ENCODE data around the gene RUSC2.

RUSC2 gene, protein sequence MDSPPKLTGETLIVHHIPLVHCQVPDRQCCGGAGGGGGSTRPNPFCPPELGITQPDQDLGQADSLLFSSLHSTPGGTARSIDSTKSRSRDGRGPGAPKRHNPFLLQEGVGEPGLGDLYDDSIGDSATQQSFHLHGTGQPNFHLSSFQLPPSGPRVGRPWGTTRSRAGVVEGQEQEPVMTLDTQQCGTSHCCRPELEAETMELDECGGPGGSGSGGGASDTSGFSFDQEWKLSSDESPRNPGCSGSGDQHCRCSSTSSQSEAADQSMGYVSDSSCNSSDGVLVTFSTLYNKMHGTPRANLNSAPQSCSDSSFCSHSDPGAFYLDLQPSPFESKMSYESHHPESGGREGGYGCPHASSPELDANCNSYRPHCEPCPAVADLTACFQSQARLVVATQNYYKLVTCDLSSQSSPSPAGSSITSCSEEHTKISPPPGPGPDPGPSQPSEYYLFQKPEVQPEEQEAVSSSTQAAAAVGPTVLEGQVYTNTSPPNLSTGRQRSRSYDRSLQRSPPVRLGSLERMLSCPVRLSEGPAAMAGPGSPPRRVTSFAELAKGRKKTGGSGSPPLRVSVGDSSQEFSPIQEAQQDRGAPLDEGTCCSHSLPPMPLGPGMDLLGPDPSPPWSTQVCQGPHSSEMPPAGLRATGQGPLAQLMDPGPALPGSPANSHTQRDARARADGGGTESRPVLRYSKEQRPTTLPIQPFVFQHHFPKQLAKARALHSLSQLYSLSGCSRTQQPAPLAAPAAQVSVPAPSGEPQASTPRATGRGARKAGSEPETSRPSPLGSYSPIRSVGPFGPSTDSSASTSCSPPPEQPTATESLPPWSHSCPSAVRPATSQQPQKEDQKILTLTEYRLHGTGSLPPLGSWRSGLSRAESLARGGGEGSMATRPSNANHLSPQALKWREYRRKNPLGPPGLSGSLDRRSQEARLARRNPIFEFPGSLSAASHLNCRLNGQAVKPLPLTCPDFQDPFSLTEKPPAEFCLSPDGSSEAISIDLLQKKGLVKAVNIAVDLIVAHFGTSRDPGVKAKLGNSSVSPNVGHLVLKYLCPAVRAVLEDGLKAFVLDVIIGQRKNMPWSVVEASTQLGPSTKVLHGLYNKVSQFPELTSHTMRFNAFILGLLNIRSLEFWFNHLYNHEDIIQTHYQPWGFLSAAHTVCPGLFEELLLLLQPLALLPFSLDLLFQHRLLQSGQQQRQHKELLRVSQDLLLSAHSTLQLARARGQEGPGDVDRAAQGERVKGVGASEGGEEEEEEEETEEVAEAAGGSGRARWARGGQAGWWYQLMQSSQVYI (N-terminal part only)

GRCh38 chr9:35489313-35490154, at the start of gene RUSC2:
TSS of gene RUSC2 (plus strand) at chr9:35490111. CDS start at chr9:35546522, 56,411 bp downstream.
- Histone ChIP-seq H3K36me3 (ENCODE audit: insufficient read depth, low read length) (no peaks in the 10 kb centered on the region), H3K79me2 (ENCODE audit: control insufficient read depth, insufficient read depth, low read length, unreplicated experiment) (peaks cover 60% of the 10 kb centered on the region), H3K4me1 (ENCODE audit: control insufficient read depth, insufficient read depth, low read length, unreplicated experiment) (peaks cover 15% of the 10 kb centered on the region), H3K27me3 (ENCODE audit: insufficient read depth, low read length) (no peaks in the 10 kb centered on the region), H2AFZ (ENCODE audit: low read length, unreplicated experiment) (peak within 1 kb of the TSS; percentile 93), H3K4me3 (ENCODE audit: low read depth, low read length) (peak within 1 kb of the TSS; percentile 95), H3K27ac (ENCODE audit: low read depth, low read length) (peak within 1 kb of the TSS; percentile 95)

DNA sequence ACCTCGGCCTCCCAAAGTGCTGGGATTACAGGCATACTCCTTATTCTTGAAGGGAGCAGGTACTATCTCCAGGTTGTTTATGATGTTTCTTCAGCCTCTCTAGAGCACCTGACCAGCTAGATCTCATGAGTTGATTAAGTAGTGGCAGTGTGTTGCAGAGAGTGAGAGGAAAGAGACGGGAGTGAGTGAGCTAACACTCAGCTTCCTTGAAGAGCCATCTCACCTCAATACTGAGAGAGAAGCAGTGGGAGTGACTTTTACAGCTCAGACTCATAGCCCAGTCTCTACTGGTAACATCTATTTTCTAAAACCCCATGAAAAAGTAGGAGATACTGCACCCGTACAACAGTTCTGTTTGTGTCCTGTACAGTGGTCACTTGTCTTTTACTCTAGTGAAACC, 43.9 kb upstream of the RUSC2 start:
- Histone ChIP-seq H3K4me1 (ENCODE audit: control insufficient read depth, insufficient read depth, low read length, unreplicated experiment) (peaks cover 6% of the 10 kb centered on the region), H3K36me3 (ENCODE audit: insufficient read depth, low read length) (no peaks in the 10 kb centered on the region), H3K27me3 (ENCODE audit: insufficient read depth, low read length) (peaks cover 15% of the 10 kb centered on the region; the same call in 1 of the 2 replicates), H3K79me2 (ENCODE audit: control insufficient read depth, insufficient read depth, low read length, unreplicated experiment) (no peaks in the 10 kb centered on the region), H3K27ac (ENCODE audit: low read depth, low read length) (no peak overlapping the region), H3K4me3 (ENCODE audit: low read depth, low read length) (no peak overlapping the region), H2AFZ (ENCODE audit: low read length, unreplicated experiment) (no peak overlapping the region)

- peaks cover 15% of the 10 kb centered on the region for H3K27me3 ChIP-seq (ENCODE audit: insufficient read depth, low read length)
- no peak overlapping the region for H3K4me3 ChIP-seq (ENCODE audit: low read depth, low read length)
- no peak overlapping the region for H3K27ac ChIP-seq (ENCODE audit: low read depth, low read length)
- no peak overlapping the region for H2AFZ ChIP-seq (ENCODE audit: low read length, unreplicated experiment)
- peaks cover 6% of the 10 kb centered on the region for H3K4me1 ChIP-seq (ENCODE audit: control insufficient read depth, insufficient read depth, low read length, unreplicated experiment)
- H3K36me3 ChIP-seq (ENCODE audit: insufficient read depth, low read length), result no peaks in the 10 kb centered on the region
- no peaks in the 10 kb centered on the region for H3K79me2 ChIP-seq (ENCODE audit: control insufficient read depth, insufficient read depth, low read length, unreplicated experiment)
Measured at GRCh38 chr9:35448496-35448895, 41.4 kb upstream of the RUSC2 start.

GRCh38 chr9:35452481-35452880, 37.4 kb upstream of the RUSC2 start:
- Histone ChIP-seq H3K79me2 (ENCODE audit: control insufficient read depth, insufficient read depth, low read length, unreplicated experiment) (no peaks in the 10 kb centered on the region), H3K27ac (ENCODE audit: low read depth, low read length) (no peak overlapping the region), H2AFZ (ENCODE audit: low read length, unreplicated experiment) (no peak overlapping the region), H3K27me3 (ENCODE audit: insufficient read depth, low read length) (peaks cover 15% of the 10 kb centered on the region), H3K4me1 (ENCODE audit: control insufficient read depth, insufficient read depth, low read length, unreplicated experiment) (no peaks in the 10 kb centered on the region), H3K36me3 (ENCODE audit: insufficient read depth, low read length) (no peaks in the 10 kb centered on the region), H3K4me3 (ENCODE audit: low read depth, low read length) (no peak overlapping the region)

GRCh38 chr9:35453786-35454185, 36.1 kb upstream of the RUSC2 start:
- no peaks in the 10 kb centered on the region for H3K4me1 ChIP-seq (ENCODE audit: control insufficient read depth, insufficient read depth, low read length, unreplicated experiment)
- no peaks in the 10 kb centered on the region for H3K36me3 ChIP-seq (ENCODE audit: insufficient read depth, low read length)
- no peak overlapping the region for H3K27ac ChIP-seq (ENCODE audit: low read depth, low read length)
- H3K79me2 ChIP-seq (ENCODE audit: control insufficient read depth, insufficient read depth, low read length, unreplicated experiment), result no peaks in the 10 kb centered on the region
- H2AFZ ChIP-seq (ENCODE audit: low read length, unreplicated experiment), result no peak overlapping the region
- peaks cover 6% of the 10 kb centered on the region for H3K27me3 ChIP-seq (ENCODE audit: insufficient read depth, low read length)
- no peak overlapping the region for H3K4me3 ChIP-seq (ENCODE audit: low read depth, low read length)

DNA sequence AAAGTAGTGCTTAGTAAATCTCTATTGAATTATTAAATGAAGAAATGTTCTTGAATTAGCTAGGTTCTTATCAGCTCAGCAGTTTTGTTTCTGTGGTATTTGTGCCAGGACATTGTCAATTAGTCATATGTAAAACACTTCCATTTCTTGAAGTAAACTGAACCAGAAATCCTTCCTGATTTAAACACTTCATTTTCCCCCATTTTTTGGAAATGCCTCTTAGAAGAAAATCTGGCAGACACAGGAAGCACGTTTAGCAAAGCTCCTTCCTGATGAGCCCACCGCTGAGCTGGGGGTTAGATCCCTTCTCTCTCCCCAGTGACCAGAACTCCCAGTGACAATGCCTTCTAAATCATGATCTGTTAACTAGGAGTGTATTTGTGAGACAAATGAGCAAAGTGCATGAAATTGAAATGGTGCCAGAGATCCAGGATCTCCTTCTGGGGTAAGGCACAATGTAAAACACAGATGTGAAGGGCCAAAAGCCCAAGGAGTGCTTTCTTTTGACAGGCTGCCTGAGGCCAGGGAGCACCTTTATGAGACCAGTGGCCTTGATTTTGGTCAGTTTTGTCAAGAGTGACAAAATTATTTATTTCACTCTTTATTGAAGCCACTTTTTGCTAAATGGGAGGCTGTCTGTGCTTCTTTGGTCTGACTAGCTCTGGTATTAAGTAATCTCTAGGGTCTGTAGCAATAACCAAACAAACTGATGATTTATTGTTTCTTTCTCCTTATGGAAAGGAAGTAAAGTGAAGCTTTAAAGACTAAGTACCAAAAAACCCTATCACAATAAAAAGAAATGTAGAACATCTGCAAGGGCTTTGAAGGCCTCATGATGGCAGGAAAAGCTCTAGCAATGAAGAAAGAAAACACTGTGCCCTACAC, 25.5 kb upstream of the RUSC2 start:
- H3K79me2 ChIP-seq (ENCODE audit: control insufficient read depth, insufficient read depth, low read length, unreplicated experiment), result no peaks in the 10 kb centered on the region
- peak overlapping the region; percentile 34; the same call in 1 of the 2 replicates for H3K4me3 ChIP-seq (ENCODE audit: low read depth, low read length)
- no peaks in the 10 kb centered on the region for H3K36me3 ChIP-seq (ENCODE audit: insufficient read depth, low read length)
- H3K27me3 ChIP-seq (ENCODE audit: insufficient read depth, low read length), result no peaks in the 10 kb centered on the region
- peak overlapping the region; percentile 68 for H3K27ac ChIP-seq (ENCODE audit: low read depth, low read length)
- H2AFZ ChIP-seq (ENCODE audit: low read length, unreplicated experiment), result peak overlapping the region; percentile 31
- H3K4me1 ChIP-seq (ENCODE audit: control insufficient read depth, insufficient read depth, low read length, unreplicated experiment), result peaks cover 18% of the 10 kb centered on the region

- no peaks in the 10 kb centered on the region for H3K79me2 ChIP-seq (ENCODE audit: control insufficient read depth, insufficient read depth, low read length, unreplicated experiment)
- H3K27ac ChIP-seq (ENCODE audit: low read depth, low read length), result peak overlapping the region; percentile 92
- H3K27me3 ChIP-seq (ENCODE audit: insufficient read depth, low read length), result no peaks in the 10 kb centered on the region
- peak overlapping the region; percentile 27; the same call in 1 of the 2 replicates for H3K4me3 ChIP-seq (ENCODE audit: low read depth, low read length)
- no peaks in the 10 kb centered on the region for H3K36me3 ChIP-seq (ENCODE audit: insufficient read depth, low read length)
- peak overlapping the region; percentile 17 for H2AFZ ChIP-seq (ENCODE audit: low read length, unreplicated experiment)
- peaks cover 14% of the 10 kb centered on the region for H3K4me1 ChIP-seq (ENCODE audit: control insufficient read depth, insufficient read depth, low read length, unreplicated experiment)
Measured at GRCh38 chr9:35470340-35470739, 19.6 kb upstream of the RUSC2 start.

DNA sequence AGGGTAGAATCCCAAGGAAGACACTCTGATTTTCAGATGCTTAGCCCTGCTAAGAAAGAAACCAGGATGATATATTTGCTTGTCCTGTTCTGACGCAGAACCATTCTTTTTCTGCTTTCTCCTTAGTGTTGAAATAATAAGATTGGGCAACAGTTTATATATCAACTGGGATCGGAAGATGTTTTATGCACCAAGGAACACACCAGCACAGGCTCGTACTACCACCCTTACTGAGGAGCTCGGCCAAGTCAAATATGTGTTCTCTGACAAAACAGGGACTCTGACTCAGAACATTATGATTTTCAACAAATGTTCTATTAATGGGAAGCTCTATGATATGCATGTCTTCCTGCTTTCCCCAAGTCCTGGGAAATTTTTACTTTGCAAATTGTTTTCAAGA, 19.0 kb upstream of the RUSC2 start:
- Histone ChIP-seq H3K27ac (ENCODE audit: low read depth, low read length) (peak overlapping the region; percentile 92), H3K4me3 (ENCODE audit: low read depth, low read length) (peak overlapping the region; percentile 28; the same call in 1 of the 2 replicates), H3K27me3 (ENCODE audit: insufficient read depth, low read length) (no peaks in the 10 kb centered on the region)

GRCh38 chr9:35476596-35476995, 13.3 kb upstream of the RUSC2 start:
- Histone ChIP-seq H3K4me1 (ENCODE audit: control insufficient read depth, insufficient read depth, low read length, unreplicated experiment) (peaks cover under 1% of the 10 kb centered on the region), H3K79me2 (ENCODE audit: control insufficient read depth, insufficient read depth, low read length, unreplicated experiment) (no peaks in the 10 kb centered on the region), H3K4me3 (ENCODE audit: low read depth, low read length) (no peak overlapping the region), H3K27me3 (ENCODE audit: insufficient read depth, low read length) (no peaks in the 10 kb centered on the region), H3K36me3 (ENCODE audit: insufficient read depth, low read length) (no peaks in the 10 kb centered on the region), H2AFZ (ENCODE audit: low read length, unreplicated experiment) (no peak overlapping the region), H3K27ac (ENCODE audit: low read depth, low read length) (no peak overlapping the region)

More for the DNA sequence above, 19.0 kb upstream of the RUSC2 start:
- Histone ChIP-seq H3K4me1 (ENCODE audit: control insufficient read depth, insufficient read depth, low read length, unreplicated experiment) (peaks cover 14% of the 10 kb centered on the region), H3K79me2 (ENCODE audit: control insufficient read depth, insufficient read depth, low read length, unreplicated experiment) (no peaks in the 10 kb centered on the region), H3K36me3 (ENCODE audit: insufficient read depth, low read length) (no peaks in the 10 kb centered on the region), H2AFZ (ENCODE audit: low read length, unreplicated experiment) (peak overlapping the region; percentile 56)

All from ACC112 (cell line).